Ascending aorta (tissue), 2 donors: Measurements from ENCODE around the gene FAM180A. TPM values are rescaled to one million over a fixed set of nuclear protein-coding genes. Genes with fewer than 3 reads are reported as not detected.

Experiments
- DNase-seq, 2 donors: peaks; one replicate each; pipeline ENCODE4 v3.0.0-alpha.2; 2019; ENCODE audit warnings: low spot score in 2 of 2
- H3K27ac ChIP-seq, 2 donors: fragments of 200-600 bp; sonication (generic); one replicate each; pipeline ENCODE4 v1.5.1; 2016 to 2017; ENCODE audit warnings: mild to moderate bottlenecking in 1 of 2
- H3K27me3 ChIP-seq: fragments of 200-600 bp; sonication (generic); one replicate; pipeline ENCODE4 v1.5.1; 2017
- H3K36me3 ChIP-seq, 2 donors: fragments of 200-600 bp; sonication (generic); one replicate each; pipeline ENCODE4 v1.5.1; 2016
- H3K4me1 ChIP-seq, 2 donors: fragments of 200-600 bp; sonication (generic); one replicate each; pipeline ENCODE4 v1.5.1; 2016 to 2017; ENCODE audit warnings: mild to moderate bottlenecking in 1 of 2
- H3K4me3 ChIP-seq, 2 donors: fragments of 200-600 bp; sonication (generic); one replicate each; pipeline ENCODE4 v1.5.1; 2016 to 2017; ENCODE audit warnings: mild to moderate bottlenecking in 1 of 2
- H3K9me3 ChIP-seq, 2 donors: fragments of 200-600 bp; sonication (generic); one replicate each; pipeline ENCODE4 v1.5.1; 2016
- intact Hi-C: fragments of 100-400 bp; cut with DNase I; formaldehyde crosslinking; loops from one replicate; pipeline ENCODE4 v1.15.1; 2023
- total RNA-seq: library from RNA; depleted of rRNA; stranded (reverse); fragments of >200 nt; gene quantifications from one replicate; pipeline ENCODE4 v1.1.0, GENCODE V29; 2016
- TF ChIP-seq, protein P1 (sequence below), 3 experiments: fragments of 200-600 bp in 2 of 3; fragments of 450-650 bp in 1 of 3; sonication (generic) in 2 of 3; IDR thresholded peaks; one replicate each; pipeline ENCODE4 v1.5.1; 2016 to 2019; ENCODE audit warnings: antibody characterized with exemption in 3 of 3, mild to moderate bottlenecking in 1 of 3, moderate library complexity in 1 of 3

The FAM180A gene
- total RNA-seq, 1 donor from 2014 or later = 121 TPM

DNA sequence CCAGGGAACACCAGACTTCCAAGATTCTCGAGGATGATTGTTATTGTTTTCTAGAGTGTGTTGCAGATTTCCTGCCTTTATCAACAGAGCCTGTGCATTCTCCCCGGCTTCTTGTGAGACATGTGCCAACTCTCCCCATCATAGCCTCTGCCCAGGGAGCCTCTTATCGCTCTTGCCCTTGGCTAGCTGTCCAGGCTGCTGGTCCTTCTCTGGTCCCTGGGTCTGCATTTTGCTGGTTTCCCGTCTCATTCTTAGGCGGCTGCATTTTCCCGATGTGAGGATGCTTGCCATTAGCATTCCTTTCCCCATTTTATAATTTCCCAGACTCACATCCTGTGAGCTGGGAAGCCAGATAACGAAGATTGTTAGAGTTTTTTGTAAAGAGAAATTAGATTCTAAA, 35.8 kb downstream of the FAM180A start:
- Histone ChIP-seq H3K4me3 (no peak overlapping the region), H3K4me1 (peaks cover 6 to 41% of the 10 kb centered on the region in 2 donors), H3K9me3 (no peaks in the 10 kb centered on the region), H3K27ac (no peak overlapping the region), H3K27me3 (no peaks in the 10 kb centered on the region), H3K36me3 (no peaks in the 10 kb centered on the region)
- intact Hi-C loops = loop anchor here (10.0 kb wide), 1 partner anchor 82 kb away; no protein-coding TSS in a partner anchor
- no peak for DNase-seq
- TF ChIP-seq, protein P1, sequence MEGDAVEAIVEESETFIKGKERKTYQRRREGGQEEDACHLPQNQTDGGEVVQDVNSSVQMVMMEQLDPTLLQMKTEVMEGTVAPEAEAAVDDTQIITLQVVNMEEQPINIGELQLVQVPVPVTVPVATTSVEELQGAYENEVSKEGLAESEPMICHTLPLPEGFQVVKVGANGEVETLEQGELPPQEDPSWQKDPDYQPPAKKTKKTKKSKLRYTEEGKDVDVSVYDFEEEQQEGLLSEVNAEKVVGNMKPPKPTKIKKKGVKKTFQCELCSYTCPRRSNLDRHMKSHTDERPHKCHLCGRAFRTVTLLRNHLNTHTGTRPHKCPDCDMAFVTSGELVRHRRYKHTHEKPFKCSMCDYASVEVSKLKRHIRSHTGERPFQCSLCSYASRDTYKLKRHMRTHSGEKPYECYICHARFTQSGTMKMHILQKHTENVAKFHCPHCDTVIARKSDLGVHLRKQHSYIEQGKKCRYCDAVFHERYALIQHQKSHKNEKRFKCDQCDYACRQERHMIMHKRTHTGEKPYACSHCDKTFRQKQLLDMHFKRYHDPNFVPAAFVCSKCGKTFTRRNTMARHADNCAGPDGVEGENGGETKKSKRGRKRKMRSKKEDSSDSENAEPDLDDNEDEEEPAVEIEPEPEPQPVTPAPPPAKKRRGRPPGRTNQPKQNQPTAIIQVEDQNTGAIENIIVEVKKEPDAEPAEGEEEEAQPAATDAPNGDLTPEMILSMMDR (IDR thresholded peaks at IDR 0.05) = no peak

DNA sequence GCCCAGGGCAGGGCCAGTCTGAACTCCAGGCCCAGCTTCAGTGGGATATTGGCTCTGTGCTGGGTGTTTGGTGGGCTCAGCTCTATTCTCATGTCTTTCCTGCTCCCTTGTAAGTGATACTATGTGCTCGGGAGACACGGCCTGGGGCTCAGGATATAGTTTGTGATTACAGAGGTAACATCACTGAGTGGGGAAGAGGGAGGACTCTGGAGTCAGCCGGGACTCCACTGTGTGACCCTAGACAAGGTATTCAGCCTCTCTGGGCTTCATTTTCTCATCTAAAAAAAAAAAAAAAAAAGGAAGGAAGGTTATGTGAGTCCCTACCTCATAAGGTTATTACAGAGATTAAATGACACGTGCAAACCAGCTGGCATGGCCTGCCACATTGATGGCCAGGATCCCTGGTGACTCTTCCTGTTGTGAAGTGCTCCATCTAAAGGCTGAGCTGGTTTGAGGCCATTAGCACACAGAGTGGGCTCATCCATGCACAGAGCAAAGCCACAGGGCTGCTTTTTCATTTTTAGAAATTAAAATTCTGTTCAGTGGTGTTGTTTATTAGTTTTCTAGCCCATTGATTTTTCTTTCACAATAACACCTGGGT, 36.3 kb downstream of the FAM180A start:
- no peak for DNase-seq
- Histone ChIP-seq H3K36me3 (no peaks in the 10 kb centered on the region), H3K4me1 (peaks cover 6 to 41% of the 10 kb centered on the region in 2 donors), H3K27me3 (no peaks in the 10 kb centered on the region), H3K27ac (peak overlapping the region; percentile 1 to 30), H3K4me3 (no peak overlapping the region), H3K9me3 (no peaks in the 10 kb centered on the region)
- intact Hi-C loops = loop anchor here (10.0 kb wide), 1 partner anchor 83 kb away; no protein-coding TSS in a partner anchor
- TF ChIP-seq, protein P1 (IDR thresholded peaks at IDR 0.05) = no peak

DNA sequence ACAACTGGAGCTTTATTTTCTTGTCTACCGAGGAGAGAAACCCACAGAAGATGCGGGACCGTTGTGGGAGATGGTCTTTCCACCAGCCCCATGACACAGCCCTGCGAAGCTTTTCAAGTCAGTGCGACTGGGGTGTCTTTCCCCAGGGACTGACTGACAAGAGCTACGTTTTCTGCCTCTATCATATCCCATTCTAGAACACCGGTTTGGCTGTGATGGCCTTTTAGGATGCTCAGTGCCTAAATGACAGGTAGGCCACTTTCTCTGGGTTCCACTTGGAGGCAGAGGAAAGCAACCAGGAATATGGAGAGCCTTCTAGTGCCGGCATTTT, 37.5 kb downstream of the FAM180A start:
- H3K4me3 ChIP-seq = no peak overlapping the region
- no peak for DNase-seq
- TF ChIP-seq, protein P1 (IDR thresholded peaks at IDR 0.05) = no peak
- H3K9me3 ChIP-seq = no peaks in the 10 kb centered on the region
- intact Hi-C loops = loop anchor here (10.0 kb wide), 1 partner anchor 84 kb away; no protein-coding TSS in a partner anchor
- H3K27ac ChIP-seq = peak overlapping the region; percentile 55 to 71
- H3K4me1 ChIP-seq = peaks cover 6 to 36% of the 10 kb centered on the region in 2 donors
- no peaks in the 10 kb centered on the region for H3K27me3 ChIP-seq
- no peaks in the 10 kb centered on the region for H3K36me3 ChIP-seq

DNA sequence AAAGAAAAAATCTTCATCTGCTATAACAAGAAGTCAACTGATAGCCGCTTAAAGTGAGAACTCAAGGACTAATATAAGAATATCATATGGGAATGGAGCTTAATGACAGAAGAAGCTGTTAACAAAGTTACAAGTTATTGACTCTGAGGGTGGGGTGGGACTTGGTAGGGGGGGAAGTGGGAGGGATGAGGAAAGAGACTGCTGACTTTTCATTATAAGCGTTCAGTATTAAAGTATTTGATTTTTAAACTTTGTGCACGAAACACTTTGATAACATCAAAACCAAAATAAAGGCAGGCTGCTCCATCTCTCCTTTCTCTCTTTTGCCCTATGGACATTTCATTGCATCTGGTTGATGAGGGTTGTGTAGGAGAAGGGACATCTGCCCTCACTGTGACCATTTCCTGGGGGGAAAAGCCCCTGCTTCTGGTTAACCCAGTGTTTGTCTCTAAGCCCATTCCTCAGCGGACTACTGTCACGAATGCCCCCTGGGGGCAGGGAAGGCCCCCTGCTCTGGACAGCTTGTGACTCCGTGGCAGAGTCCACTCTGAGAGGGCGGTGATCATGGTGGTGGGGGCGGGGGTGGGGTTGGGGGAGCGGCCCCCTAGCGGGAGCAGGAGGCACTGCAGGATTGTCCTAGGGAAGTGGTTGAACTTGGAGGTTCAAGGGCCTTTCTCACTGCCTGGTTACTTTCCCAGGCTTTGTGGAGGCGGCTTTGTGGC, 38.0 kb downstream of the FAM180A start:
- Histone ChIP-seq H3K9me3 (no peaks in the 10 kb centered on the region), H3K36me3 (no peaks in the 10 kb centered on the region), H3K4me3 (peak overlapping the region; percentile 33 to 49), H3K27me3 (no peaks in the 10 kb centered on the region), H3K27ac (peak overlapping the region; percentile 55 to 71), H3K4me1 (peaks cover 6 to 36% of the 10 kb centered on the region in 2 donors)
- DNase-seq = no peak
- TF ChIP-seq, protein P1 (IDR thresholded peaks at IDR 0.05) = peak in 2 of 3 experiments; percentile 78 to 81
- intact Hi-C loops = loop anchor here (10.0 kb wide), 1 partner anchor 84 kb away; no protein-coding TSS in a partner anchor

DNA sequence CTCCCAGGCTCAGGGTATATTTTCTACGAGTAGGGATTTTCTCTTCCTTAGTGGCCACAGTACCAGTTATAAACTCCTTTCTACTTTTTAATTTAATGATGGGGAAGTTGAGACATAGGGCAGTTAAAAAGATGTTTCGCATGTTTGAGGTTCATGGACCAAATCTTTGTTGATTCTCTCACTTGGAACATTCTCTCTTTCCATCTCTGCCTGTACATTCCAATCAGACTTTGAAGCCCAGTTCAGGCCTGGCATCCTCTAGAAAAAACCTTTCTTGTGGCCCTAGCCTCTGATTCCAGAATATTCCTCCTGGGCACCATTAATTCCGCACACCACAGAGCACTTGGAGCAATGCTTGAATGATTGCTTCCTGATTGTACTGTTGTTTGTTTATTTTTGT, 39.1 kb downstream of the FAM180A start:
- TF ChIP-seq, protein P1 (IDR thresholded peaks at IDR 0.05) = no peak
- no peak for DNase-seq
- intact Hi-C loops = no loop called here

More for the DNA sequence above, 39.1 kb downstream of the FAM180A start:
- Histone ChIP-seq H3K9me3 (no peaks in the 10 kb centered on the region), H3K27me3 (no peaks in the 10 kb centered on the region), H3K4me3 (no peak overlapping the region), H3K4me1 (peaks cover 6 to 29% of the 10 kb centered on the region in 2 donors), H3K36me3 (no peaks in the 10 kb centered on the region), H3K27ac (peak overlapping the region in 1 of 2 donors; percentile 55)
